K562 (cell line): Measurements from ENCODE around the gene MORC1. TPM values are rescaled to one million over a fixed set of nuclear protein-coding genes. Genes with fewer than 3 reads are reported as not detected.
A peak's percentile ranks its signal among the peaks of the same experiment; 100 is the strongest.

Experiments
- ATAC-seq: fragments of 200-7000 bp; cut with Tn5 transposase; 3 replicates; pipeline ENCODE4 v1.9.1; 2020; ENCODE audit warnings: moderate library complexity
- BruUV-seq: library from RNA; stranded (reverse); fragments of 400-500 nt; replicated peaks from 2 replicates; lab custom pipeline; 2021; lab: Mats Ljungman, UMichigan
- CTCF ChIA-PET: fragments of 300-600 bp; formaldehyde crosslinking; extraction: SDS; loops from one replicate; lab custom pipeline; 2021; ENCODE audit warnings: low intra/inter-chr PET ratio; lab: Yijun Ruan, JAX
- POLR2A ChIA-PET: fragments of 300-600, 350-650 bp; sonication (Branson Sonifier 250); formaldehyde crosslinking; extraction: SDS; loops from one replicate; lab custom pipeline; 2021; ENCODE audit warnings: antibody characterized with exemption, inconsistent platforms; lab: Yijun Ruan, JAX
- DNase-seq, 4 experiments: peaks; one replicate each; pipeline versions ENCODE4 v3.0.0 to v3.0.0-alpha.2; 2011 to 2018; ENCODE audit warnings: low spot score in 3 of 4, mixed read lengths in 3 of 4; ENCODE audit errors: extremely low read depth in 1 of 4
- FAIRE-seq: peaks from 2 replicates; lab custom pipeline; 2011; peaks lifted over from hg19 to GRCh38; lab: Jason Lieb, UNC
- H2AFZ ChIP-seq: 2 replicates; pipeline ENCODE4 v1.6.0; 2011; ENCODE audit warnings: low read depth, low read length, control low read depth, inconsistent platforms
- H3K27ac ChIP-seq: fragments of 200-600 bp; 3 replicates; pipeline ENCODE4 v1.8.0; 2011; ENCODE audit warnings: low read depth, mild to moderate bottlenecking, control low read depth, inconsistent platforms, low read length, moderate library complexity, mixed read lengths; ENCODE audit errors: extremely low read depth
- H3K27me3 ChIP-seq, 2 experiments: fragments of 300-600 bp in 1 of 2; 2 replicates in 1 of 2; 3 replicates in 1 of 2; pipeline versions ENCODE4 v1.6.0 to v1.8.0; 2011; ENCODE audit warnings: inconsistent platforms in 2 of 2, low read length in 2 of 2, mild to moderate bottlenecking in 1 of 2, mixed read lengths in 1 of 2, moderate library complexity in 1 of 2; ENCODE audit not compliant: control insufficient read depth in 2 of 2, insufficient read depth in 2 of 2
- H3K36me3 ChIP-seq: fragments of 300-600 bp; 3 replicates; pipeline ENCODE4 v1.8.0; 2011; ENCODE audit warnings: mild to moderate bottlenecking, low read length, inconsistent platforms; ENCODE audit not compliant: control insufficient read depth, insufficient read depth
- H3K4me1 ChIP-seq, 2 experiments: fragments of 200-600 bp in 1 of 2; replicated peaks in 1 of 2; 2 replicates in 1 of 2; 3 replicates in 1 of 2; pipeline versions ENCODE4 v1.5.1 to v1.8.0; 2011; ENCODE audit warnings: inconsistent platforms in 2 of 2, low read length in 2 of 2, mild to moderate bottlenecking in 1 of 2, mixed read lengths in 1 of 2, moderate library complexity in 1 of 2; ENCODE audit not compliant: control insufficient read depth in 2 of 2, insufficient read depth in 2 of 2
- H3K4me2 ChIP-seq: 2 replicates; pipeline ENCODE4 v1.6.1; 2011; ENCODE audit warnings: low read length, control low read depth, inconsistent platforms, mixed read lengths; ENCODE audit not compliant: insufficient read depth
- H3K4me3 ChIP-seq: fragments of 200-600 bp; sonication (generic), shearing (Covaris generic); 2 replicates; pipeline ENCODE4 v1.5.1; 2016; ENCODE audit warnings: control low read depth, inconsistent platforms
- H3K79me2 ChIP-seq: fragments of 200-600 bp; 3 replicates; pipeline ENCODE4 v1.8.0; 2011; ENCODE audit warnings: low read length, inconsistent platforms; ENCODE audit not compliant: control insufficient read depth, insufficient read depth
- H3K9ac ChIP-seq, 2 experiments: 2 replicates each; pipeline versions ENCODE4 v1.6.0 to v1.6.1; 2011; ENCODE audit warnings: low read depth in 2 of 2, low read length in 2 of 2, control low read depth in 1 of 2, inconsistent platforms in 1 of 2, mild to moderate bottlenecking in 1 of 2, mixed read lengths in 1 of 2; ENCODE audit not compliant: insufficient read depth in 1 of 2
- H3K9me1 ChIP-seq: one replicate; pipeline ENCODE4 v1.6.0; 2011; ENCODE audit warnings: inconsistent platforms, mild to moderate bottlenecking, low read length, moderate library complexity; ENCODE audit not compliant: control insufficient read depth, insufficient read depth
- H3K9me3 ChIP-seq: replicated peaks from 2 replicates; pipeline ENCODE4 v1.5.1; 2011; ENCODE audit warnings: low read depth, low read length, inconsistent platforms; ENCODE audit not compliant: control insufficient read depth, insufficient read depth
- H4K20me1 ChIP-seq: replicated peaks from 2 replicates; pipeline ENCODE4 v1.6.1; 2011; ENCODE audit warnings: low read length, inconsistent platforms, mixed read lengths; ENCODE audit not compliant: control insufficient read depth, insufficient read depth
- CTCFL ChIP-seq: IDR thresholded peaks from 2 replicates; pipeline ENCODE4 v1.6.1; 2011; ENCODE audit warnings: borderline replicate concordance, low read depth, mild to moderate bottlenecking, moderate library complexity, low read length; ENCODE audit not compliant: insufficient read depth, poor library complexity, severe bottlenecking
- DEAF1 ChIP-seq: fragments of 450-650 bp; formaldehyde crosslinking; IDR thresholded peaks from 2 replicates; pipeline ENCODE4 v1.4.0; 2020; ENCODE audit warnings: mild to moderate bottlenecking, moderate library complexity
- RAD21 ChIP-seq, 2 experiments: fragments of 250-450 bp in 1 of 2; fragments of 450-650 bp in 1 of 2; sonication (Bioruptor Pico) in 1 of 2; formaldehyde crosslinking in 1 of 2; IDR thresholded peaks in 1 of 2; conservative IDR thresholded peaks in 1 of 2; 2 replicates each; pipeline versions ENCODE4 v1.4.0 to v1.8.0; 2020 to 2022; ENCODE audit warnings: mild to moderate bottlenecking in 2 of 2, moderate library complexity in 1 of 2
- SMC3 ChIP-seq: conservative IDR thresholded peaks from 2 replicates; pipeline ENCODE4 v1.6.1; 2011; ENCODE audit warnings: low read depth, low read length, improper control_type of control experiment; ENCODE audit not compliant: insufficient read depth
- ZNF23 ChIP-seq: fragments of 250-450 bp; sonication (Bioruptor Pico); IDR thresholded peaks from 2 replicates; pipeline ENCODE4 v1.4.0; 2020; ENCODE audit warnings: mild to moderate bottlenecking
- WGBS: fragments of 100-300 bp; shearing (Covaris generic); methylation state at CpG from one replicate; pipeline ENCODE4 v1.1.6; 2016; ENCODE audit warnings: low coverage, mixed read lengths; ENCODE audit not compliant: insufficient coverage; ENCODE audit errors: missing lambda C conversion rate; 5-methylcytosine and 5-hydroxymethylcytosine counted together
- in situ Hi-C: fragments of 300-500 bp; cut with MboI; formaldehyde crosslinking; loops from 4 replicates; pipeline ENCODE4 v1.15.0; 2018; ENCODE audit warnings: inconsistent platforms, mixed read lengths
- intact Hi-C: fragments of 100-400 bp; cut with micrococcal nuclease; formaldehyde crosslinking; loops from 2 replicates; pipeline ENCODE4 v1.14.2; 2022
- polyA plus RNA-seq, 8 experiments: library from polyadenylated mRNA; depleted of rRNA in 4 of 8; stranded (reverse) in 5 of 8; unstranded in 3 of 8; fragments of >200 nt; fragmentation: Nextera tagmentation in 2 of 8; fragmentation: Illumina TruSeq in 1 of 8; extraction: Ambion mirVana in 2 of 8; extraction: Trizol in 1 of 8; gene quantifications; 2 replicates each; pipeline versions ENCODE4 v1.2.1 to v1.2.3, GENCODE V29; 2011 to 2014; ENCODE audit warnings: inconsistent platforms in 1 of 8, missing spikeins in 1 of 8
- total RNA-seq, 7 experiments: library from RNA; depleted of rRNA in 6 of 7; stranded (reverse); fragments of >200 nt in 6 of 7; fragmentation: Illumina TruSeq in 2 of 7; extraction: Trizol in 2 of 7; gene quantifications; 2 replicates each; pipeline versions ENCODE4 v1.2.1 to v1.2.3, GENCODE V29; 2011 to 2021; ENCODE audit warnings: low replicate concordance in 1 of 7
- TF ChIP-seq, protein P1 (sequence below), 2 experiments: IDR thresholded peaks in 1 of 2; conservative IDR thresholded peaks in 1 of 2; 2 replicates each; pipeline ENCODE4 v1.6.1; 2016; ENCODE audit warnings: low read depth in 2 of 2, mild to moderate bottlenecking in 1 of 2, missing compliant biosample characterization in 1 of 2, missing genetic modification characterization in 1 of 2, moderate library complexity in 1 of 2
- TF ChIP-seq, protein P2 (sequence below), 3 experiments: IDR thresholded peaks in 2 of 3; conservative IDR thresholded peaks in 1 of 3; 2 replicates each; pipeline ENCODE4 v1.5.1; 2011 to 2012; ENCODE audit warnings: low read length in 3 of 3, mild to moderate bottlenecking in 3 of 3, control low read depth in 2 of 3, improper control_type of control experiment in 1 of 3, inconsistent platforms in 1 of 3, low read depth in 1 of 3, mixed read lengths in 1 of 3, moderate library complexity in 1 of 3; ENCODE audit not compliant: insufficient read depth in 2 of 3
- TF ChIP-seq, protein P3 (sequence below): fragments of 250-450 bp; sonication (Bioruptor Pico); IDR thresholded peaks from 2 replicates; pipeline ENCODE4 v1.8.0; 2022; ENCODE audit warnings: moderate library complexity, mild to moderate bottlenecking, inconsistent platforms

MORC1 gene
- total and polyA plus RNA-seq, 9 of the 15 experiments (the other 6 are each of a cell fraction or from before 2014, with no cell fraction given) = 0.08 to 0.41 (median 0.30) TPM; not detected in 1

DNA sequence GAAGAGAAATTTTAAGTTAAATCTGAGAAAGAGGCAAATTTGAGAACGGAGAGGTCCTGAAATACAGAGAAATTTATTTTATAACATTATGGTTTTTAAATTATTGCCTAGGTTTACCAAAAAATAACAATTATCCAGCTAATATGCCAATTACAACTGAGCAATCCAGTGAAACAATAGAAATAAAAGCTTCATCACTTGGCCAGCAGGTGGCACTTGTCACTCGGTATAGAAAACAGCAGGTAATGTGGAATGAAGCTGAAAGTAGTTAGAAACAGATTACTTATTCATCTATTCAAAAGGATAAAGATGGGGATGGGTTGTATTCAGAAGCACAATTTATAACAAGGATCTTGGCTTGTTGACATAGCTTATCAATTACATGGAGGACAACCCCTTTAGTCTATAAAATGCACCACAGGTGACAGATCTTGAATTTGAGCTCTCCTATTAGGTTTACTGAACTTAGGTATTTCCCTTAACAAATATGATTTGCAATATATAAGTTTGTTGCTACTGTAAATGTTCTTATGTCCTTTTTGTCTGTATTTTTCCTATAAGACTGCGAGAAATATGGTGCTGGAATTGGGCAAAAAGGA lies 94.2 kb downstream of the MORC1 start:
- Histone ChIP-seq H3K4me2 (no peak overlapping the region), H4K20me1 (no peaks in the 10 kb centered on the region), H3K9me1 (no peaks in the 10 kb centered on the region), H3K27ac (no peak overlapping the region), H3K36me3 (no peaks in the 10 kb centered on the region), H3K4me3 (no peak overlapping the region), H3K4me1 (no peaks in the 10 kb centered on the region), H3K9ac (no peak overlapping the region), H2AFZ (no peak overlapping the region), H3K27me3 (no peaks in the 10 kb centered on the region), H3K9me3 (no peaks in the 10 kb centered on the region), H3K79me2 (no peaks in the 10 kb centered on the region)
- peak; percentile 68; the same call in 2 of the 3 replicates for ATAC-seq
- 0% methylated on average over 3 of the region's 3 CpGs for WGBS
- CTCF ChIA-PET = interaction anchor here (0.6 to 1.5 kb wide), 3 partner anchors 59 to 299 kb away, joined by 3 to 5 read pairs (median 4); no protein-coding TSS in a partner anchor
- in situ Hi-C loops (no loop called here), intact Hi-C loops (loop anchor here (1.0 kb wide), 2 partner anchors 59 to 201 kb away; no protein-coding TSS in a partner anchor)
- BruUV-seq = no TSS peak
- peak; percentile 57 for FAIRE-seq
- DNase-seq = peak; percentile 4 to 23 (median 12)
- POLR2A ChIA-PET = no interaction called here
- TF ChIP-seq, protein P1, sequence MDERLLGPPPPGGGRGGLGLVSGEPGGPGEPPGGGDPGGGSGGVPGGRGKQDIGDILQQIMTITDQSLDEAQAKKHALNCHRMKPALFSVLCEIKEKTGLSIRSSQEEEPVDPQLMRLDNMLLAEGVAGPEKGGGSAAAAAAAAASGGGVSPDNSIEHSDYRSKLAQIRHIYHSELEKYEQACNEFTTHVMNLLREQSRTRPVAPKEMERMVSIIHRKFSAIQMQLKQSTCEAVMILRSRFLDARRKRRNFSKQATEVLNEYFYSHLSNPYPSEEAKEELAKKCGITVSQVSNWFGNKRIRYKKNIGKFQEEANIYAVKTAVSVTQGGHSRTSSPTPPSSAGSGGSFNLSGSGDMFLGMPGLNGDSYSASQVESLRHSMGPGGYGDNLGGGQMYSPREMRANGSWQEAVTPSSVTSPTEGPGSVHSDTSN (CRISPR knock-in tag; IDR thresholded peaks at IDR 0.05; ENCODE audit: low read depth) = no peak
- TF ChIP-seq, protein P1 (tag; conservative IDR thresholded peaks at IDR 0.05; ENCODE audit: low read depth) = no peak
- TF ChIP-seq SMC3 (0 out of 2 replicates have a peak, but pooled peaks have one; percentile 15), ZNF23 (CRISPR knock-in tag) (no peak), CTCFL (no peak), RAD21 (CRISPR knock-in tag; conservative IDR thresholded peaks at IDR 0.05 in 1 of 2, IDR thresholded peaks at IDR 0.05 in 1 of 2) (peak; percentile 62 to 68), DEAF1 (CRISPR knock-in tag) (peak; percentile 28; the same call in 1 of the 2 replicates)
- TF ChIP-seq, protein P2, sequence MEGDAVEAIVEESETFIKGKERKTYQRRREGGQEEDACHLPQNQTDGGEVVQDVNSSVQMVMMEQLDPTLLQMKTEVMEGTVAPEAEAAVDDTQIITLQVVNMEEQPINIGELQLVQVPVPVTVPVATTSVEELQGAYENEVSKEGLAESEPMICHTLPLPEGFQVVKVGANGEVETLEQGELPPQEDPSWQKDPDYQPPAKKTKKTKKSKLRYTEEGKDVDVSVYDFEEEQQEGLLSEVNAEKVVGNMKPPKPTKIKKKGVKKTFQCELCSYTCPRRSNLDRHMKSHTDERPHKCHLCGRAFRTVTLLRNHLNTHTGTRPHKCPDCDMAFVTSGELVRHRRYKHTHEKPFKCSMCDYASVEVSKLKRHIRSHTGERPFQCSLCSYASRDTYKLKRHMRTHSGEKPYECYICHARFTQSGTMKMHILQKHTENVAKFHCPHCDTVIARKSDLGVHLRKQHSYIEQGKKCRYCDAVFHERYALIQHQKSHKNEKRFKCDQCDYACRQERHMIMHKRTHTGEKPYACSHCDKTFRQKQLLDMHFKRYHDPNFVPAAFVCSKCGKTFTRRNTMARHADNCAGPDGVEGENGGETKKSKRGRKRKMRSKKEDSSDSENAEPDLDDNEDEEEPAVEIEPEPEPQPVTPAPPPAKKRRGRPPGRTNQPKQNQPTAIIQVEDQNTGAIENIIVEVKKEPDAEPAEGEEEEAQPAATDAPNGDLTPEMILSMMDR (IDR thresholded peaks at IDR 0.05 in 2 of 3, conservative IDR thresholded peaks at IDR 0.05 in 1 of 3; ENCODE audit: insufficient read depth in 2 of 3, low read depth in 1 of 3, low read length in 3 of 3) = peak; percentile 39 to 65 (median 52); a peak in 4 of 6 replicates
- TF ChIP-seq, protein P3, sequence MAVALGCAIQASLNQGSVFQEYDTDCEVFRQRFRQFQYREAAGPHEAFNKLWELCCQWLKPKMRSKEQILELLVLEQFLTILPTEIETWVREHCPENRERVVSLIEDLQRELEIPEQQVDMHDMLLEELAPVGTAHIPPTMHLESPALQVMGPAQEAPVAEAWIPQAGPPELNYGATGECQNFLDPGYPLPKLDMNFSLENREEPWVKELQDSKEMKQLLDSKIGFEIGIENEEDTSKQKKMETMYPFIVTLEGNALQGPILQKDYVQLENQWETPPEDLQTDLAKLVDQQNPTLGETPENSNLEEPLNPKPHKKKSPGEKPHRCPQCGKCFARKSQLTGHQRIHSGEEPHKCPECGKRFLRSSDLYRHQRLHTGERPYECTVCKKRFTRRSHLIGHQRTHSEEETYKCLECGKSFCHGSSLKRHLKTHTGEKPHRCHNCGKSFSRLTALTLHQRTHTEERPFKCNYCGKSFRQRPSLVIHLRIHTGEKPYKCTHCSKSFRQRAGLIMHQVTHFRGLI (CRISPR knock-in tag) = no peak
